ENCODE results near the gene MEAF6.

DNA sequence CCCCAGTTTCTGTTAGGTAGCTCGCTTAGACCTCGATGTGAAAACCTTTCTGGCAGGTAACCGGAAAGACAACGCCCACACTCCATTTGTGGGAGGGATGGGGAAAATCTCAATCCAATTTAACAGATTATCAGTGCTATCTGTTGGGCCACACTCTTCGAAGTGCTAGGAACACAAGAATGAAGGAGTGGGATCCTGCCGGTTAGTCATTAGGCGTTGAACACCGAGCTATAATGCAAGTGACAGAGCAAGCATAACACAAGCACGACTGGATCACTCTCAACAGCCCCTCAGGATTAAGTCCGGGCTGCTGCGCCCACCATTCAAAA, 39.0 kb upstream of the MEAF6 start:
- TF ChIP-seq HDAC2 (IDR thresholded peaks at IDR 0.05; ENCODE audit: borderline replicate concordance in 1 of 2, low read depth in 2 of 2, low read length in 2 of 2) = no peak
- TF ChIP-seq POLR2A (IDR thresholded peaks at IDR 0.05; ENCODE audit: control extremely low read depth in 1 of 2, low read depth in 2 of 2, low read length in 2 of 2) = no peak
- TF ChIP-seq CTCF (IDR thresholded peaks at IDR 0.05; ENCODE audit: control extremely low read depth in 1 of 3, insufficient read depth in 1 of 3, low read depth in 1 of 3, low read length in 3 of 3) = no peak
- TF ChIP-seq EP300 (IDR thresholded peaks at IDR 0.05; ENCODE audit: borderline replicate concordance in 1 of 2, low read depth in 2 of 2, low read length in 2 of 2) = no peak
- no peak for TF ChIP-seq GABPA (IDR thresholded peaks at IDR 0.05; ENCODE audit: borderline replicate concordance, insufficient read depth, low read length)
- no peak for TF ChIP-seq RXRA (IDR thresholded peaks at IDR 0.05; ENCODE audit: insufficient read depth, low read depth, low read length)
- no peak for TF ChIP-seq SAP30 (IDR thresholded peaks at IDR 0.05; ENCODE audit: insufficient read depth, insufficient replicate concordance, low read length)
- no peak for TF ChIP-seq NRF1 (IDR thresholded peaks at IDR 0.05; ENCODE audit: low read depth, low read length)
- TF ChIP-seq PHF8 (conservative IDR thresholded peaks at IDR 0.05; ENCODE audit: low read depth, low read length) = no peak
- TF ChIP-seq EGR1 (IDR thresholded peaks at IDR 0.05; ENCODE audit: borderline replicate concordance, low read depth, low read length) = no peak
- no peak for TF ChIP-seq TAF1 (IDR thresholded peaks at IDR 0.05; ENCODE audit: low read depth, low read length)
